Subcutaneous adipose tissue (tissue), 4 donors: Measurements from ENCODE around the gene ESYT3. TPM values are rescaled to one million over a fixed set of nuclear protein-coding genes. Genes with fewer than 3 reads are reported as not detected.

Source experiments
- CTCF ChIP-seq: fragments of 450-650 bp; IDR thresholded peaks from one replicate; pipeline ENCODE4 v1.5.1; 2016; ENCODE audit warnings: low read depth, mild to moderate bottlenecking, control low read depth, antibody characterized with exemption, moderate library complexity
- total RNA-seq, 4 donors: library from RNA; depleted of rRNA; stranded (reverse); fragments of >200 nt; gene quantifications; one replicate each; pipeline ENCODE4 v1.1.0, GENCODE V29; 2016

ESYT3 gene
- total RNA-seq, 4 donors from 2014 or later, result 0.17 to 0.44 TPM; not detected in 2

GRCh38 chr3:138404121-138404520 lies 30.3 kb upstream of the ESYT3 start:
- TF ChIP-seq CTCF, result no peak

- no peak for TF ChIP-seq CTCF
These were observed 29.4 kb upstream of the ESYT3 start for GRCh38 chr3:138405001-138405400.

- TF ChIP-seq CTCF, result no peak
These were observed 28.9 kb upstream of the ESYT3 start for GRCh38 chr3:138405486-138405885.

- TF ChIP-seq CTCF, result no peak
These were observed 27.8 kb upstream of the ESYT3 start for GRCh38 chr3:138406606-138407005.

GRCh38 chr3:138407236-138407907 lies 27.0 kb upstream of the ESYT3 start:
- TF ChIP-seq CTCF, result no peak

- TF ChIP-seq CTCF, result no peak
These were observed 25.5 kb upstream of the ESYT3 start for GRCh38 chr3:138408751-138409570.

- no peak for TF ChIP-seq CTCF
These were observed 21.4 kb upstream of the ESYT3 start for GRCh38 chr3:138412821-138413551.
